DND-41 (cell line): ENCODE measurements around the gene SOSTDC1.

Experiments used
- CTCF ChIP-seq: IDR thresholded peaks from 2 replicates; pipeline ENCODE4 v1.5.1; 2012; ENCODE audit warnings: borderline replicate concordance, low read length, moderate library complexity, mild to moderate bottlenecking; ENCODE audit not compliant: poor library complexity, severe bottlenecking; ENCODE audit errors: extremely low read depth
- EZH2 ChIP-seq: IDR thresholded peaks from 3 replicates; pipeline ENCODE4 v1.6.1; 2012; ENCODE audit warnings: borderline replicate concordance, low read depth, mild to moderate bottlenecking, moderate library complexity, low read length, inconsistent platforms; ENCODE audit not compliant: severe bottlenecking

DNA sequence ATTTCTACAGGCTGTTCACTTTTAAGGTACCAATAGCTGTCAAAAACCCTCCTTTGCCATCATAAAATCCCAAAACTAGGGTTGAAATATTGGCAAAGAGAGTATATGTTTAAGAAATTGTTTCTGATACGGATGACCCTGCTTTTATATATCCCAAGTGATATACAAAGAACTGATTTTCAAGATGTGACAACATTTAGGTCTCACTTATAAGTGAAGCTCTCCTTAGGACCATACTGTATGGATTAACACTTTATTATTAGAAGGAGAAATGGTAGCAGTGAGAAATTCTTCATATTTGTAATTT, 33.2 kb downstream of the SOSTDC1 start:
- TF ChIP-seq CTCF (no peak), EZH2 (no peak)
